ENCODE results near the gene ZSWIM3.

DNA sequence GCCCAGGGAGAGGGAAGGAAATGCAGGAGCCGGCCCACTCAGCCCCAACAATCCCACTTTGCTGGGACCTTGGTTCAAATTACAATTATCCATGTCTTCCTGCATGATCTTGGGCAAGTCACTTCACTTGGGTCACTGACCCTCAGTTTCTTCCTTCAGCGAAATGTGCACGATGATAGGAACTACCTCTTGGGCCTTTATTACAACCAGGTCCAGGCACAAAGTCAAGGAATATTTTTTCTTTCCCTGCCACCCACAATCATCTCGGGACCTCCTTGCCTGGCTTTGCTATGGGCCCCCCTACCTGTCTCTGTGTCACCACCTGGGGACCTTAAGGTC lies 54.9 kb downstream of the ZSWIM3 start:
- TF ChIP-seq CTCF (IDR thresholded peaks at IDR 0.05): no peak
- no peak for TF ChIP-seq POLR2A (IDR thresholded peaks at IDR 0.05)
- TF ChIP-seq POLR2AphosphoS5 (IDR thresholded peaks at IDR 0.05): no peak
- TF ChIP-seq EP300 (IDR thresholded peaks at IDR 0.05): no peak
